Measurements from ENCODE around the gene GNA12.

GRCh38 chr7:2779051-2779450, 65.1 kb downstream of the GNA12 start:
- TF ChIP-seq, protein P1, sequence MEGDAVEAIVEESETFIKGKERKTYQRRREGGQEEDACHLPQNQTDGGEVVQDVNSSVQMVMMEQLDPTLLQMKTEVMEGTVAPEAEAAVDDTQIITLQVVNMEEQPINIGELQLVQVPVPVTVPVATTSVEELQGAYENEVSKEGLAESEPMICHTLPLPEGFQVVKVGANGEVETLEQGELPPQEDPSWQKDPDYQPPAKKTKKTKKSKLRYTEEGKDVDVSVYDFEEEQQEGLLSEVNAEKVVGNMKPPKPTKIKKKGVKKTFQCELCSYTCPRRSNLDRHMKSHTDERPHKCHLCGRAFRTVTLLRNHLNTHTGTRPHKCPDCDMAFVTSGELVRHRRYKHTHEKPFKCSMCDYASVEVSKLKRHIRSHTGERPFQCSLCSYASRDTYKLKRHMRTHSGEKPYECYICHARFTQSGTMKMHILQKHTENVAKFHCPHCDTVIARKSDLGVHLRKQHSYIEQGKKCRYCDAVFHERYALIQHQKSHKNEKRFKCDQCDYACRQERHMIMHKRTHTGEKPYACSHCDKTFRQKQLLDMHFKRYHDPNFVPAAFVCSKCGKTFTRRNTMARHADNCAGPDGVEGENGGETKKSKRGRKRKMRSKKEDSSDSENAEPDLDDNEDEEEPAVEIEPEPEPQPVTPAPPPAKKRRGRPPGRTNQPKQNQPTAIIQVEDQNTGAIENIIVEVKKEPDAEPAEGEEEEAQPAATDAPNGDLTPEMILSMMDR (IDR thresholded peaks at IDR 0.05): no peak
- no peak for TF ChIP-seq POLR2A (IDR thresholded peaks at IDR 0.05)

All from thyroid gland (tissue), 4 donors.